Activated CD8-positive, alpha-beta memory T cell treated with anti-CD3 and anti-CD28 coated beads, Interleukin-2, amount 50 U/mL, for 24 hours (primary cell): ENCODE measurements around the gene CAMSAP2.

Experiments used
- DNase-seq: peaks from one replicate; pipeline ENCODE4 v3.0.0-alpha.2; 2020; ENCODE audit errors: extremely low read depth

CAMSAP2 gene

GRCh38 chr1:200897259-200897658 is 158.6 kb downstream of the CAMSAP2 start:
- DNase-seq, result no peak

GRCh38 chr1:200899015-200899386 is 160.3 kb downstream of the CAMSAP2 start:
- no peak for DNase-seq

GRCh38 chr1:200899451-200899915 is 160.8 kb downstream of the CAMSAP2 start:
- DNase-seq, result no peak

GRCh38 chr1:200899954-200900867 is 161.5 kb downstream of the CAMSAP2 start:
- no peak for DNase-seq

GRCh38 chr1:200900877-200901276 is 162.2 kb downstream of the CAMSAP2 start:
- DNase-seq, result no peak

GRCh38 chr1:200901350-200901749 is 162.7 kb downstream of the CAMSAP2 start:
- DNase-seq, result no peak

GRCh38 chr1:200901796-200902444 is 163.2 kb downstream of the CAMSAP2 start:
- DNase-seq, result no peak

- DNase-seq, result no peak
Measured at GRCh38 chr1:200903793-200904192, 165.1 kb downstream of the CAMSAP2 start.

- DNase-seq, result no peak
Measured at GRCh38 chr1:200904772-200905171, 166.1 kb downstream of the CAMSAP2 start.

GRCh38 chr1:200905411-200906052 is 166.8 kb downstream of the CAMSAP2 start:
- DNase-seq, result no peak

- no peak for DNase-seq
Measured at GRCh38 chr1:200906491-200906890, 167.8 kb downstream of the CAMSAP2 start.

- no peak for DNase-seq
Measured at GRCh38 chr1:200907611-200908097, 169.0 kb downstream of the CAMSAP2 start.

- DNase-seq, result no peak
Measured at GRCh38 chr1:200908191-200908868, 169.6 kb downstream of the CAMSAP2 start.

- no peak for DNase-seq
Measured at GRCh38 chr1:200909071-200909470, 170.4 kb downstream of the CAMSAP2 start.

- DNase-seq, result no peak
Measured at GRCh38 chr1:200909757-200910239, 171.1 kb downstream of the CAMSAP2 start.
